IPS-20b (cell line): Measurements from ENCODE around the gene MYH15.

ENCODE experiments used
- H3K27ac ChIP-seq: one replicate; pipeline ENCODE4 v1.5.1; 2013; ENCODE audit warnings: low read length
- H3K27me3 ChIP-seq: 2 replicates; pipeline ENCODE4 v1.6.1; 2013; ENCODE audit warnings: mild to moderate bottlenecking, low read length, inconsistent platforms; ENCODE audit not compliant: insufficient read depth
- H3K36me3 ChIP-seq: 2 replicates; pipeline ENCODE4 v1.6.1; 2013; ENCODE audit warnings: low read depth, mild to moderate bottlenecking, inconsistent platforms, low read length, moderate library complexity; ENCODE audit not compliant: insufficient read depth
- H3K4me1 ChIP-seq: 2 replicates; pipeline ENCODE4 v1.6.1; 2013; ENCODE audit warnings: mild to moderate bottlenecking, control low read depth, inconsistent platforms, low read length, moderate library complexity; ENCODE audit not compliant: insufficient read depth
- H3K4me3 ChIP-seq: 2 replicates; pipeline ENCODE4 v1.5.1; 2013; ENCODE audit warnings: mild to moderate bottlenecking, low read length, inconsistent platforms
- H3K9ac ChIP-seq: 2 replicates; pipeline ENCODE4 v1.6.1; 2013; ENCODE audit warnings: low read depth, mild to moderate bottlenecking, inconsistent platforms, low read length, moderate library complexity
- H3K9me3 ChIP-seq: 2 replicates; pipeline ENCODE4 v1.6.1; 2013; ENCODE audit warnings: mild to moderate bottlenecking, low read depth, low read length, inconsistent platforms; ENCODE audit not compliant: insufficient read depth

The MYH15 gene

GRCh38 chr3:108510496-108510895 is at the start of gene MYH15:
TSS of gene MYH15 (minus strand) at chr3:108510596. CDS start at chr3:108510530, 66 bp downstream.
- no peak within 1 kb of the TSS for H3K4me3 ChIP-seq
- no peaks in the 10 kb centered on the region for H3K36me3 ChIP-seq
- H3K27me3 ChIP-seq: no peaks in the 10 kb centered on the region
- H3K9ac ChIP-seq: no peak within 1 kb of the TSS
- no peaks in the 10 kb centered on the region for H3K9me3 ChIP-seq
- no peaks in the 10 kb centered on the region for H3K4me1 ChIP-seq
- H3K27ac ChIP-seq: no peak within 1 kb of the TSS

- Histone ChIP-seq H3K9ac (no peak overlapping the region), H3K36me3 (peaks cover 92% of the 10 kb centered on the region), H3K27ac (no peak overlapping the region), H3K27me3 (no peaks in the 10 kb centered on the region), H3K4me1 (no peaks in the 10 kb centered on the region), H3K9me3 (no peaks in the 10 kb centered on the region), H3K4me3 (no peak overlapping the region)
Observed at GRCh38 chr3:108555966-108556581, 45.7 kb upstream of the MYH15 start.

GRCh38 chr3:108554913-108555571 is 44.6 kb upstream of the MYH15 start:
- H3K4me3 ChIP-seq: no peak overlapping the region
- H3K9me3 ChIP-seq: no peaks in the 10 kb centered on the region
- H3K4me1 ChIP-seq: no peaks in the 10 kb centered on the region
- H3K27me3 ChIP-seq: no peaks in the 10 kb centered on the region
- H3K9ac ChIP-seq: no peak overlapping the region
- H3K27ac ChIP-seq: no peak overlapping the region
- H3K36me3 ChIP-seq: peaks cover 87% of the 10 kb centered on the region

- Histone ChIP-seq H3K4me1 (no peaks in the 10 kb centered on the region), H3K27ac (no peak overlapping the region), H3K4me3 (no peak overlapping the region), H3K36me3 (peaks cover 87% of the 10 kb centered on the region), H3K9me3 (no peaks in the 10 kb centered on the region), H3K27me3 (no peaks in the 10 kb centered on the region), H3K9ac (no peak overlapping the region)
Observed at GRCh38 chr3:108554229-108554628, 43.8 kb upstream of the MYH15 start.

GRCh38 chr3:108552267-108553159 is 42.1 kb upstream of the MYH15 start:
- Histone ChIP-seq H3K9me3 (no peaks in the 10 kb centered on the region), H3K4me1 (no peaks in the 10 kb centered on the region), H3K27ac (no peak overlapping the region), H3K9ac (no peak overlapping the region), H3K27me3 (no peaks in the 10 kb centered on the region), H3K4me3 (no peak overlapping the region), H3K36me3 (peaks cover 87% of the 10 kb centered on the region)

- Histone ChIP-seq H3K9me3 (no peaks in the 10 kb centered on the region; the same call in 1 of the 2 replicates), H3K27me3 (no peaks in the 10 kb centered on the region), H3K9ac (no peak overlapping the region), H3K36me3 (peaks cover 75% of the 10 kb centered on the region), H3K4me1 (no peaks in the 10 kb centered on the region), H3K4me3 (no peak overlapping the region), H3K27ac (no peak overlapping the region)
Observed at GRCh38 chr3:108548886-108549285, 38.5 kb upstream of the MYH15 start.

GRCh38 chr3:108548304-108548703 is 37.9 kb upstream of the MYH15 start:
- H3K9ac ChIP-seq: no peak overlapping the region
- H3K9me3 ChIP-seq: no peaks in the 10 kb centered on the region; the same call in 1 of the 2 replicates
- peaks cover 80% of the 10 kb centered on the region for H3K36me3 ChIP-seq
- no peaks in the 10 kb centered on the region for H3K4me1 ChIP-seq
- H3K27me3 ChIP-seq: no peaks in the 10 kb centered on the region
- H3K4me3 ChIP-seq: no peak overlapping the region
- H3K27ac ChIP-seq: no peak overlapping the region

- H3K4me3 ChIP-seq: no peak overlapping the region
- H3K36me3 ChIP-seq: peaks cover 74% of the 10 kb centered on the region
- no peaks in the 10 kb centered on the region for H3K4me1 ChIP-seq
- H3K27ac ChIP-seq: no peak overlapping the region
- no peaks in the 10 kb centered on the region; the same call in 1 of the 2 replicates for H3K9me3 ChIP-seq
- no peaks in the 10 kb centered on the region for H3K27me3 ChIP-seq
- H3K9ac ChIP-seq: no peak overlapping the region
Observed at GRCh38 chr3:108546692-108547091, 36.3 kb upstream of the MYH15 start.

- Histone ChIP-seq H3K9me3 (no peaks in the 10 kb centered on the region; the same call in 1 of the 2 replicates), H3K4me1 (no peaks in the 10 kb centered on the region), H3K4me3 (no peak overlapping the region), H3K36me3 (peaks cover 70% of the 10 kb centered on the region), H3K27ac (no peak overlapping the region), H3K9ac (no peak overlapping the region), H3K27me3 (no peaks in the 10 kb centered on the region)
Observed at GRCh38 chr3:108546247-108546646, 35.9 kb upstream of the MYH15 start.

- H3K4me1 ChIP-seq: peaks cover 8% of the 10 kb centered on the region
- peaks cover 7% of the 10 kb centered on the region; the same call in 1 of the 2 replicates for H3K36me3 ChIP-seq
- no peak overlapping the region for H3K9ac ChIP-seq
- no peaks in the 10 kb centered on the region for H3K9me3 ChIP-seq
- no peaks in the 10 kb centered on the region for H3K27me3 ChIP-seq
- no peak overlapping the region for H3K4me3 ChIP-seq
- no peak overlapping the region for H3K27ac ChIP-seq
Observed at GRCh38 chr3:108538083-108538482, 27.7 kb upstream of the MYH15 start.

GRCh38 chr3:108528459-108529252 is 18.3 kb upstream of the MYH15 start:
- Histone ChIP-seq H3K9me3 (no peaks in the 10 kb centered on the region), H3K4me3 (no peak overlapping the region), H3K36me3 (no peaks in the 10 kb centered on the region), H3K9ac (no peak overlapping the region), H3K4me1 (no peaks in the 10 kb centered on the region; the same call in 1 of the 2 replicates), H3K27me3 (no peaks in the 10 kb centered on the region), H3K27ac (no peak overlapping the region)
